Measurements from ENCODE around the gene NSD2.

The NSD2 gene

DNA sequence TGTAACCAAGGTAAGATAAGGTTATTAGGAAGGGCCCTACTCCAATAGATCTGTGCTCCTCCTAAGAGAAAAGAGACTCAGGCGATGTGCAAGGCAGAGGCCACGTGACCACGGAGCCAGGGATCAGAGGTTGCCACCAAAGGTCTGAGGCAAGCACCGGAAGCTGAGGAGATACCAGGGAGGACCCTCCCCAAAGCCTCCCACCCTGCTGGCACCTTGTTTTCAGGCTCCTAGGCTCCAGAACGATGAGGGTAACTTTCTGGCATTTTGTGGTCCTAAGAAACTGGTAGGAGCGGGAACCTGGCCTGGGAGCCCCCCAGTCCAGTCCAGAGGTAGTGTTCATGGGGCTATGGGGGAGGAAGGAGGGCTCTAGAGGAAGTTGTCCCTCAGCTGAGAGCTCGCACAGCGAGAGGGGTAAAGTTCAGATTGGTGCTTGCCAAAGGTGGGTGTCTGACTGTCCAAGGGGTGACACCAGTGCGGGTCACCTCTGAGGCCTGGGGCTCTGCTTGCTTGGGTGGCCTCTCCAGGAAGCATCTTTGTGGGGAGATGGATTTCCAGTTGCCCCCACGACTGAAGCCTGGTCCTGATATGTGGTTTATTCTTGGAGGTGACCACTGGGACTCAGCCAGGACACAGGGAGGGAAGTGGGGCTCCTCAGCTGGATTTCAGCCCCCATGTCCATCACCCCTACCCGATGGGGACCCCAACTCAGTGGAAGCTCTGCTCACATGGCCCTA lies 7.7 kb upstream of the NSD2 start:
- no peaks in the 10 kb centered on the region for H3K4me1 ChIP-seq (ENCODE audit: control insufficient read depth, insufficient read depth, low read length)
- POLR2A ChIA-PET = no interaction called here
- CTCF ChIA-PET = no interaction called here

More for the DNA sequence above, 7.7 kb upstream of the NSD2 start:
- Histone ChIP-seq H3K27ac (ENCODE audit: extremely low read depth, low read depth, low read length) (no peak overlapping the region), H3K4me3 (ENCODE audit: low read depth, low read length) (no peak overlapping the region), H3K9me3 (ENCODE audit: control insufficient read depth, insufficient read depth, low read depth, low read length) (no peaks in the 10 kb centered on the region), H3K36me3 (ENCODE audit: control insufficient read depth in 2 of 2, insufficient read depth in 1 of 2, low read length in 2 of 2) (no peaks in the 10 kb centered on the region)
- no peak for TF ChIP-seq ZNF132 (tag by site-specific recombination; IDR thresholded peaks at IDR 0.05; ENCODE audit: borderline replicate concordance)
- TF ChIP-seq ZNF10 (tag by site-specific recombination; IDR thresholded peaks at IDR 0.05) = no peak
- TF ChIP-seq EGR2 (tag by site-specific recombination; IDR thresholded peaks at IDR 0.05; ENCODE audit: low read depth) = no peak
- no peak for TF ChIP-seq ZNF514 (tag by site-specific recombination; IDR thresholded peaks at IDR 0.05)
- no peak for TF ChIP-seq ZNF626 (tag by site-specific recombination; IDR thresholded peaks at IDR 0.05)
- no peak for TF ChIP-seq ZNF76 (tag by site-specific recombination; IDR thresholded peaks at IDR 0.05; ENCODE audit: borderline replicate concordance, low read depth)
- TF ChIP-seq MZF1 (tag by site-specific recombination; IDR thresholded peaks at IDR 0.05; ENCODE audit: borderline replicate concordance) = no peak
- TF ChIP-seq PRDM1 (tag by site-specific recombination; IDR thresholded peaks at IDR 0.05) = no peak
- no peak for TF ChIP-seq ZBTB21 (tag by site-specific recombination; IDR thresholded peaks at IDR 0.05)
- TF ChIP-seq HOXD13 (CRISPR knock-in tag; IDR thresholded peaks at IDR 0.05; ENCODE audit: borderline replicate concordance) = no peak
- no peak for TF ChIP-seq ZNF391 (tag by site-specific recombination; IDR thresholded peaks at IDR 0.05; ENCODE audit: borderline replicate concordance, low read depth)
- no peak for TF ChIP-seq MYNN (tag by site-specific recombination; IDR thresholded peaks at IDR 0.05; ENCODE audit: borderline replicate concordance)
- TF ChIP-seq ZNF558 (tag by site-specific recombination; IDR thresholded peaks at IDR 0.05) = no peak
- no peak for TF ChIP-seq ZNF157 (tag by site-specific recombination; IDR thresholded peaks at IDR 0.05)
- no peak for TF ChIP-seq ZNF501 (tag by site-specific recombination; IDR thresholded peaks at IDR 0.05)
- no peak for TF ChIP-seq ZNF585B (tag by site-specific recombination; IDR thresholded peaks at IDR 0.05)
- TF ChIP-seq, protein P1, sequence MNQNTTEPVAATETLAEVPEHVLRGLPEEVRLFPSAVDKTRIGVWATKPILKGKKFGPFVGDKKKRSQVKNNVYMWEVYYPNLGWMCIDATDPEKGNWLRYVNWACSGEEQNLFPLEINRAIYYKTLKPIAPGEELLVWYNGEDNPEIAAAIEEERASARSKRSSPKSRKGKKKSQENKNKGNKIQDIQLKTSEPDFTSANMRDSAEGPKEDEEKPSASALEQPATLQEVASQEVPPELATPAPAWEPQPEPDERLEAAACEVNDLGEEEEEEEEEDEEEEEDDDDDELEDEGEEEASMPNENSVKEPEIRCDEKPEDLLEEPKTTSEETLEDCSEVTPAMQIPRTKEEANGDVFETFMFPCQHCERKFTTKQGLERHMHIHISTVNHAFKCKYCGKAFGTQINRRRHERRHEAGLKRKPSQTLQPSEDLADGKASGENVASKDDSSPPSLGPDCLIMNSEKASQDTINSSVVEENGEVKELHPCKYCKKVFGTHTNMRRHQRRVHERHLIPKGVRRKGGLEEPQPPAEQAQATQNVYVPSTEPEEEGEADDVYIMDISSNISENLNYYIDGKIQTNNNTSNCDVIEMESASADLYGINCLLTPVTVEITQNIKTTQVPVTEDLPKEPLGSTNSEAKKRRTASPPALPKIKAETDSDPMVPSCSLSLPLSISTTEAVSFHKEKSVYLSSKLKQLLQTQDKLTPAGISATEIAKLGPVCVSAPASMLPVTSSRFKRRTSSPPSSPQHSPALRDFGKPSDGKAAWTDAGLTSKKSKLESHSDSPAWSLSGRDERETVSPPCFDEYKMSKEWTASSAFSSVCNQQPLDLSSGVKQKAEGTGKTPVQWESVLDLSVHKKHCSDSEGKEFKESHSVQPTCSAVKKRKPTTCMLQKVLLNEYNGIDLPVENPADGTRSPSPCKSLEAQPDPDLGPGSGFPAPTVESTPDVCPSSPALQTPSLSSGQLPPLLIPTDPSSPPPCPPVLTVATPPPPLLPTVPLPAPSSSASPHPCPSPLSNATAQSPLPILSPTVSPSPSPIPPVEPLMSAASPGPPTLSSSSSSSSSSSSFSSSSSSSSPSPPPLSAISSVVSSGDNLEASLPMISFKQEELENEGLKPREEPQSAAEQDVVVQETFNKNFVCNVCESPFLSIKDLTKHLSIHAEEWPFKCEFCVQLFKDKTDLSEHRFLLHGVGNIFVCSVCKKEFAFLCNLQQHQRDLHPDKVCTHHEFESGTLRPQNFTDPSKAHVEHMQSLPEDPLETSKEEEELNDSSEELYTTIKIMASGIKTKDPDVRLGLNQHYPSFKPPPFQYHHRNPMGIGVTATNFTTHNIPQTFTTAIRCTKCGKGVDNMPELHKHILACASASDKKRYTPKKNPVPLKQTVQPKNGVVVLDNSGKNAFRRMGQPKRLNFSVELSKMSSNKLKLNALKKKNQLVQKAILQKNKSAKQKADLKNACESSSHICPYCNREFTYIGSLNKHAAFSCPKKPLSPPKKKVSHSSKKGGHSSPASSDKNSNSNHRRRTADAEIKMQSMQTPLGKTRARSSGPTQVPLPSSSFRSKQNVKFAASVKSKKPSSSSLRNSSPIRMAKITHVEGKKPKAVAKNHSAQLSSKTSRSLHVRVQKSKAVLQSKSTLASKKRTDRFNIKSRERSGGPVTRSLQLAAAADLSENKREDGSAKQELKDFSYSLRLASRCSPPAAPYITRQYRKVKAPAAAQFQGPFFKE (tag by site-specific recombination; IDR thresholded peaks at IDR 0.05; ENCODE audit: borderline replicate concordance) = no peak
- TF ChIP-seq, protein P2, sequence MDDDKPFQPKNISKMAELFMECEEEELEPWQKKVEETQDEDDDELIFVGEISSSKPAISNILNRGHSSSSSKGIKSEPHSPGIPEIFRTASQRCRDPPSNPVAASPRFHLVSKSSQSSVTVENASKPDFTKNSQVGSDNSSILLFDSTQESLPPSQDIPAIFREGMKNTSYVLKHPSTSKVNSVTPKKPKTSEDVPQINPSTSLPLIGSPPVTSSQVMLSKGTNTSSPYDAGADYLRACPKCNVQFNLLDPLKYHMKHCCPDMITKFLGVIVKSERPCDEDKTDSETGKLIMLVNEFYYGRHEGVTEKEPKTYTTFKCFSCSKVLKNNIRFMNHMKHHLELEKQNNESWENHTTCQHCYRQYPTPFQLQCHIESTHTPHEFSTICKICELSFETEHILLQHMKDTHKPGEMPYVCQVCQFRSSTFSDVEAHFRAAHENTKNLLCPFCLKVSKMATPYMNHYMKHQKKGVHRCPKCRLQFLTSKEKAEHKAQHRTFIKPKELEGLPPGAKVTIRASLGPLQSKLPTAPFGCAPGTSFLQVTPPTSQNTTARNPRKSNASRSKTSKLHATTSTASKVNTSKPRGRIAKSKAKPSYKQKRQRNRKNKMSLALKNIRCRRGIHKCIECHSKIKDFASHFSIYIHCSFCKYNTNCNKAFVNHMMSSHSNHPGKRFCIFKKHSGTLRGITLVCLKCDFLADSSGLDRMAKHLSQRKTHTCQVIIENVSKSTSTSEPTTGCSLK (tag by site-specific recombination; IDR thresholded peaks at IDR 0.05) = no peak
- TF ChIP-seq, protein P3, sequence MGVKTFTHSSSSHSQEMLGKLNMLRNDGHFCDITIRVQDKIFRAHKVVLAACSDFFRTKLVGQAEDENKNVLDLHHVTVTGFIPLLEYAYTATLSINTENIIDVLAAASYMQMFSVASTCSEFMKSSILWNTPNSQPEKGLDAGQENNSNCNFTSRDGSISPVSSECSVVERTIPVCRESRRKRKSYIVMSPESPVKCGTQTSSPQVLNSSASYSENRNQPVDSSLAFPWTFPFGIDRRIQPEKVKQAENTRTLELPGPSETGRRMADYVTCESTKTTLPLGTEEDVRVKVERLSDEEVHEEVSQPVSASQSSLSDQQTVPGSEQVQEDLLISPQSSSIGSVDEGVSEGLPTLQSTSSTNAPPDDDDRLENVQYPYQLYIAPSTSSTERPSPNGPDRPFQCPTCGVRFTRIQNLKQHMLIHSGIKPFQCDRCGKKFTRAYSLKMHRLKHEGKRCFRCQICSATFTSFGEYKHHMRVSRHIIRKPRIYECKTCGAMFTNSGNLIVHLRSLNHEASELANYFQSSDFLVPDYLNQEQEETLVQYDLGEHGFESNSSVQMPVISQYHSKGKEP (tag by site-specific recombination; IDR thresholded peaks at IDR 0.05) = no peak
- TF ChIP-seq, protein P4, sequence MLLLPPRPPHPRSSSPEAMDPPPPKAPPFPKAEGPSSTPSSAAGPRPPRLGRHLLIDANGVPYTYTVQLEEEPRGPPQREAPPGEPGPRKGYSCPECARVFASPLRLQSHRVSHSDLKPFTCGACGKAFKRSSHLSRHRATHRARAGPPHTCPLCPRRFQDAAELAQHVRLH (tag by site-specific recombination; IDR thresholded peaks at IDR 0.05) = no peak
